H9 (cell line): ENCODE measurements around the gene NDST1. TPM values are rescaled to one million over a fixed set of nuclear protein-coding genes. Genes with fewer than 3 reads are reported as not detected.

Source experiments
- DNase-seq: peaks from one replicate; pipeline ENCODE4 v3.0.0-alpha.2; 2017
- H2AFZ ChIP-seq: one replicate; pipeline ENCODE4 v1.6.1; 2013; ENCODE audit warnings: mild to moderate bottlenecking, low read length, control low read depth, moderate library complexity
- H2AK5ac ChIP-seq: 2 replicates; pipeline ENCODE4 v1.6.1; 2013; ENCODE audit warnings: low read length, control low read depth, mixed read lengths; ENCODE audit not compliant: insufficient read length
- H2BK120ac ChIP-seq: one replicate; pipeline ENCODE4 v1.6.1; 2013; ENCODE audit warnings: low read depth, mild to moderate bottlenecking, low read length, control low read depth, inconsistent platforms; ENCODE audit not compliant: poor library complexity, severe bottlenecking
- H2BK12ac ChIP-seq: 2 replicates; pipeline ENCODE4 v1.6.1; 2013; ENCODE audit warnings: low read length, control low read depth, mixed read lengths, low read depth; ENCODE audit not compliant: insufficient read length
- H2BK15ac ChIP-seq: 2 replicates; pipeline ENCODE4 v1.6.1; 2013; ENCODE audit warnings: low read depth, low read length, control low read depth
- H2BK20ac ChIP-seq: one replicate; pipeline ENCODE4 v1.6.1; 2013; ENCODE audit warnings: low read depth, mild to moderate bottlenecking, low read length, control low read depth, inconsistent platforms; ENCODE audit not compliant: poor library complexity, severe bottlenecking
- H2BK5ac ChIP-seq: 2 replicates; pipeline ENCODE4 v1.6.1; 2013; ENCODE audit warnings: low read length, control low read depth, mixed read lengths; ENCODE audit not compliant: insufficient read length
- H3K14ac ChIP-seq: 2 replicates; pipeline ENCODE4 v1.6.1; 2013; ENCODE audit warnings: low read length, control low read depth; ENCODE audit not compliant: insufficient read depth
- H3K18ac ChIP-seq: 2 replicates; pipeline ENCODE4 v1.6.1; 2013; ENCODE audit warnings: low read depth, mild to moderate bottlenecking, mixed read lengths, low read length, control low read depth; ENCODE audit not compliant: insufficient read length
- H3K23ac ChIP-seq: 2 replicates; pipeline ENCODE4 v1.6.1; 2013; ENCODE audit warnings: low read length, control low read depth, mixed read lengths, low read depth; ENCODE audit not compliant: insufficient read length
- H3K23me2 ChIP-seq: 2 replicates; pipeline ENCODE4 v1.6.1; 2013; ENCODE audit warnings: low read depth, mild to moderate bottlenecking, mixed read lengths, low read length, control low read depth; ENCODE audit not compliant: insufficient read length, poor library complexity, severe bottlenecking
- H3K27ac ChIP-seq: 2 replicates; pipeline ENCODE4 v1.5.1; 2013; ENCODE audit warnings: low read length, control low read depth, mixed read lengths, low read depth; ENCODE audit not compliant: insufficient read length
- H3K27me3 ChIP-seq: 2 replicates; pipeline ENCODE4 v1.6.1; 2013; ENCODE audit warnings: low read length, control low read depth, inconsistent platforms; ENCODE audit not compliant: insufficient read depth
- H3K4ac ChIP-seq: 2 replicates; pipeline ENCODE4 v1.6.1; 2013; ENCODE audit warnings: low read depth, mild to moderate bottlenecking, control low read depth, inconsistent platforms, low read length, moderate library complexity
- H3K4me1 ChIP-seq: 2 replicates; pipeline ENCODE4 v1.6.1; 2013; ENCODE audit warnings: low read length, control low read depth, inconsistent platforms; ENCODE audit not compliant: insufficient read depth
- H3K4me2 ChIP-seq: 2 replicates; pipeline ENCODE4 v1.6.1; 2013; ENCODE audit warnings: low read length, control low read depth, mixed read lengths; ENCODE audit not compliant: insufficient read length, insufficient read depth
- H3K56ac ChIP-seq: 2 replicates; pipeline ENCODE4 v1.6.1; 2013; ENCODE audit warnings: low read depth, mild to moderate bottlenecking, mixed read lengths, low read length, control low read depth; ENCODE audit not compliant: insufficient read length
- H3K79me1 ChIP-seq: 2 replicates; pipeline ENCODE4 v1.6.1; 2013; ENCODE audit warnings: low read depth, mild to moderate bottlenecking, moderate library complexity, low read length, control low read depth, inconsistent platforms; ENCODE audit not compliant: insufficient read depth, poor library complexity, severe bottlenecking
- H3K79me2 ChIP-seq: 2 replicates; pipeline ENCODE4 v1.6.1; 2013; ENCODE audit warnings: low read length, control low read depth, inconsistent platforms; ENCODE audit not compliant: insufficient read depth
- H3K9ac ChIP-seq: 2 replicates; pipeline ENCODE4 v1.6.1; 2013; ENCODE audit warnings: low read length, control low read depth, mixed read lengths; ENCODE audit not compliant: insufficient read length; ENCODE audit errors: extremely low read depth
- H3K9me3 ChIP-seq: one replicate; pipeline ENCODE4 v1.6.1; 2013; ENCODE audit warnings: low read depth, low read length, inconsistent platforms; ENCODE audit not compliant: control insufficient read depth
- H3T11ph ChIP-seq: one replicate; pipeline ENCODE4 v1.6.1; 2013; ENCODE audit warnings: mild to moderate bottlenecking, low read length, control low read depth, inconsistent platforms
- H4K20me1 ChIP-seq: one replicate; pipeline ENCODE4 v1.6.1; 2013; ENCODE audit not compliant: control insufficient read depth, insufficient read length, insufficient read depth
- H4K5ac ChIP-seq: 2 replicates; pipeline ENCODE4 v1.6.1; 2013; ENCODE audit warnings: low read depth, mild to moderate bottlenecking, mixed read lengths, low read length, control low read depth; ENCODE audit not compliant: insufficient read length
- H4K8ac ChIP-seq: replicated peaks from 2 replicates; pipeline ENCODE4 v1.6.1; 2013; ENCODE audit warnings: low read length, control low read depth, mixed read lengths, low read depth; ENCODE audit not compliant: insufficient read length
- H4K91ac ChIP-seq: 2 replicates; pipeline ENCODE4 v1.6.1; 2013; ENCODE audit warnings: low read depth, mild to moderate bottlenecking, moderate library complexity, mixed read lengths, low read length, control low read depth; ENCODE audit not compliant: insufficient read length
- H3K27ac Mint-ChIP-seq, 3 experiments: 2 replicates in 2 of 3; 3 replicates in 1 of 3; pipeline ENCODE4 v1.8.0; 2020 to 2021; ENCODE audit warnings: mixed read lengths in 3 of 3, mild to moderate bottlenecking in 1 of 3, moderate library complexity in 1 of 3
- H3K27me3 Mint-ChIP-seq: 2 replicates; pipeline ENCODE4 v1.8.0; 2021; ENCODE audit warnings: low read depth, mild to moderate bottlenecking, moderate library complexity, mixed read lengths
- H3K36me3 Mint-ChIP-seq, 3 experiments: 2 replicates in 2 of 3; 3 replicates in 1 of 3; pipeline ENCODE4 v1.8.0; 2020 to 2021; ENCODE audit warnings: low read depth in 3 of 3, mixed read lengths in 3 of 3; ENCODE audit not compliant: insufficient read depth in 1 of 3
- H3K4me1 Mint-ChIP-seq, 2 experiments: 2 replicates each; pipeline ENCODE4 v1.8.0; 2020; ENCODE audit warnings: mixed read lengths in 2 of 2
- H3K4me3 Mint-ChIP-seq, 2 experiments: 2 replicates in 1 of 2; 3 replicates in 1 of 2; pipeline ENCODE4 v1.8.0; 2020 to 2021; ENCODE audit warnings: mild to moderate bottlenecking in 2 of 2, mixed read lengths in 2 of 2, moderate library complexity in 1 of 2
- H3K9me3 Mint-ChIP-seq, 2 experiments: 2 replicates in 1 of 2; 3 replicates in 1 of 2; pipeline ENCODE4 v1.8.0; 2020; ENCODE audit warnings: mild to moderate bottlenecking in 2 of 2, mixed read lengths in 2 of 2, moderate library complexity in 1 of 2
- WGBS: extraction: QIAGEN DNeasy Blood & Tissue Kit; methylation state at CpG from one replicate; pipeline ENCODE4 v1.1.7; 2013; ENCODE audit warnings: missing lambda C conversion rate, low lambda C conversion rate, mixed read lengths; ENCODE audit not compliant: insufficient read length; ENCODE audit errors: extremely low coverage; 5-methylcytosine and 5-hydroxymethylcytosine counted together
- total RNA-seq: library from RNA; stranded (reverse); gene quantifications from 2 replicates; pipeline ENCODE4 v1.2.1, GENCODE V29; 2021
- TF ChIP-seq, protein P1 (sequence below): fragments of 200-600 bp; sonication (generic); conservative IDR thresholded peaks from 3 replicates; pipeline ENCODE4 v1.8.0; 2021; ENCODE audit warnings: antibody characterized with exemption, mild to moderate bottlenecking

The NDST1 gene
- total RNA-seq, 1 experiment from 2014 or later: 65.5 TPM

DNA sequence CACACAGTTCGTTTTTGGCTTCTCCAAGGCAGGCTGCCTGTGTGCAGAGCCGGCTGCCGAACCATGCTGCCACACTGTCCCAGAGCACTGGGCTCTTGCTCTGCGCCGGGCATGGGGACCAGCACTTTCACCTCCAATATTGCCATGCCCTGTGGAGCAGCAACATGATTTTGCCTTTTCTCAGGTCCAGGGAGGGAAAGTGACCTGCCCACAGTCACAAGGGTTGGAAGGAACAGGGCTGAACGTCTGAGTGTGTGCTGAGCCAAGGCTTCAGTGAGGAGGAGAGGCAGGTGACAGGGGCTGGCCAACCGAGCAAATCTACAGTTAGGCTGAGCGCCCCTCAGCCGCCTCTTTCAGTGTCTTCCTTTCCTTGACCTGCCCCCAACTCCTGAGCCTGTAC, 98.5 kb downstream of the NDST1 start:
- no peaks in the 10 kb centered on the region for H4K20me1 ChIP-seq
- no peak overlapping the region for H3K23ac ChIP-seq
- H3K4ac ChIP-seq: no peak overlapping the region
- no peak overlapping the region for H2AK5ac ChIP-seq
- no peak overlapping the region for H4K5ac ChIP-seq
- DNase-seq: no peak
- no peak overlapping the region for H3T11ph ChIP-seq
- no peaks in the 10 kb centered on the region for H3K9me3 ChIP-seq
- no peak overlapping the region for H3K27ac ChIP-seq
- no peak overlapping the region for H3K14ac ChIP-seq
- no peak overlapping the region for H2BK15ac ChIP-seq
- no peak overlapping the region for H4K8ac ChIP-seq
- no CpG with 5 or more reads among the region's 9 CpGs for WGBS
- no peak overlapping the region for H2BK20ac ChIP-seq
- H3K4me3 Mint-ChIP-seq: no peak overlapping the region
- H3K23me2 ChIP-seq: no peaks in the 10 kb centered on the region
- no peaks in the 10 kb centered on the region for H3K36me3 Mint-ChIP-seq
- no peak overlapping the region for H3K56ac ChIP-seq
- no peaks in the 10 kb centered on the region for H3K4me1 ChIP-seq
- no peak overlapping the region for H3K18ac ChIP-seq
- no peak overlapping the region for H3K9ac ChIP-seq
- H3K27me3 ChIP-seq: no peaks in the 10 kb centered on the region
- H2BK120ac ChIP-seq: no peak overlapping the region
- H3K9me3 Mint-ChIP-seq: no peaks in the 10 kb centered on the region
- no peak overlapping the region for H2BK5ac ChIP-seq
- H3K79me1 ChIP-seq: no peaks in the 10 kb centered on the region
- H2BK12ac ChIP-seq: no peak overlapping the region
- H3K27me3 Mint-ChIP-seq: peaks cover 1% of the 10 kb centered on the region; the same call in 1 of the 2 replicates
- H3K27ac Mint-ChIP-seq: peak overlapping the region in 1 of 3 experiments; percentile 24; a peak in 1 of 7 replicates
- H4K91ac ChIP-seq: no peak overlapping the region
- H3K4me2 ChIP-seq: no peak overlapping the region
- peaks cover 4 to 19% of the 10 kb centered on the region in 2 experiments; a peak in 2 of 4 replicates for H3K4me1 Mint-ChIP-seq
- no peaks in the 10 kb centered on the region for H3K79me2 ChIP-seq
- no peak overlapping the region for H2AFZ ChIP-seq
- TF ChIP-seq, protein P1, sequence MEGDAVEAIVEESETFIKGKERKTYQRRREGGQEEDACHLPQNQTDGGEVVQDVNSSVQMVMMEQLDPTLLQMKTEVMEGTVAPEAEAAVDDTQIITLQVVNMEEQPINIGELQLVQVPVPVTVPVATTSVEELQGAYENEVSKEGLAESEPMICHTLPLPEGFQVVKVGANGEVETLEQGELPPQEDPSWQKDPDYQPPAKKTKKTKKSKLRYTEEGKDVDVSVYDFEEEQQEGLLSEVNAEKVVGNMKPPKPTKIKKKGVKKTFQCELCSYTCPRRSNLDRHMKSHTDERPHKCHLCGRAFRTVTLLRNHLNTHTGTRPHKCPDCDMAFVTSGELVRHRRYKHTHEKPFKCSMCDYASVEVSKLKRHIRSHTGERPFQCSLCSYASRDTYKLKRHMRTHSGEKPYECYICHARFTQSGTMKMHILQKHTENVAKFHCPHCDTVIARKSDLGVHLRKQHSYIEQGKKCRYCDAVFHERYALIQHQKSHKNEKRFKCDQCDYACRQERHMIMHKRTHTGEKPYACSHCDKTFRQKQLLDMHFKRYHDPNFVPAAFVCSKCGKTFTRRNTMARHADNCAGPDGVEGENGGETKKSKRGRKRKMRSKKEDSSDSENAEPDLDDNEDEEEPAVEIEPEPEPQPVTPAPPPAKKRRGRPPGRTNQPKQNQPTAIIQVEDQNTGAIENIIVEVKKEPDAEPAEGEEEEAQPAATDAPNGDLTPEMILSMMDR: no peak
